Left lung (tissue), 10 donors: ENCODE data around the gene RNLS. TPM values are rescaled to one million over a fixed set of nuclear protein-coding genes. Genes with fewer than 3 reads are reported as not detected.
A peak's percentile ranks its signal among the peaks of the same experiment; 100 is the strongest.
"Not testable (repeated sequence)": the region's sequence is repeated elsewhere in the genome, so short reads cannot be mapped to it uniquely, and the experiment has no call there.

Source experiments
- ATAC-seq: fragments of 200-7000 bp; cut with Tn5 transposase; one replicate; pipeline ENCODE4 v1.9.1; 2020; ENCODE audit warnings: moderate library complexity
- DNase-seq, 4 donors: peaks; one replicate each; pipeline ENCODE4 v3.0.0-alpha.2; 2013 to 2020
- H3K27ac ChIP-seq, 2 donors: fragments of 200-600 bp; sonication (generic) in 1 of 2; one replicate each; pipeline versions ENCODE4 v1.5.0 to v1.8.0; 2020 to 2021
- H3K27me3 ChIP-seq, 2 donors: fragments of 200-600 bp; sonication (generic) in 1 of 2; one replicate each; pipeline versions ENCODE4 v1.5.0 to v1.8.0; 2020 to 2021
- H3K36me3 ChIP-seq, 2 donors: fragments of 200-600 bp; sonication (generic) in 1 of 2; one replicate each; pipeline versions ENCODE4 v1.5.0 to v1.8.0; 2020 to 2021
- H3K4me1 ChIP-seq, 2 donors: fragments of 200-600 bp; one replicate each; pipeline ENCODE4 v1.8.0; 2021
- H3K4me3 ChIP-seq, 2 donors: fragments of 200-600 bp; sonication (generic) in 1 of 2; one replicate each; pipeline versions ENCODE4 v1.5.0 to v1.8.0; 2020 to 2021; ENCODE audit warnings: mild to moderate bottlenecking in 1 of 2
- H3K9me3 ChIP-seq, 2 donors: fragments of 200-600 bp; sonication (generic) in 1 of 2; one replicate each; pipeline versions ENCODE4 v1.5.0 to v1.8.0; 2020 to 2021
- intact Hi-C, 2 donors: fragments of 100-400 bp; cut with DNase I; formaldehyde crosslinking; loops; one replicate each; pipeline versions ENCODE4 v1.11.2 to v1.14.2; 2022
- polyA plus RNA-seq, 6 donors: library from polyadenylated mRNA; unstranded; fragments of 120-200 nt; gene quantifications; one replicate each; pipeline ENCODE4 v1.2.1, GENCODE V29; 2013; ENCODE audit not compliant: insufficient read length in 6 of 6
- total RNA-seq, 2 donors: library from RNA; stranded (reverse); fragmentation: NEBNext Ultra II Directional; extraction: Animal tissue kit (Norgen Biotek cat#: 25700); gene quantifications; one replicate each; pipeline ENCODE4 v1.2.1, GENCODE V29; 2021
- TF ChIP-seq, protein P1 (sequence below), 2 donors: fragments of 200-600 bp; sonication (generic) in 1 of 2; IDR thresholded peaks; one replicate each; pipeline versions ENCODE4 v1.5.0 to v1.8.0; 2021; ENCODE audit warnings: antibody characterized with exemption in 2 of 2
- donor health status: DM: no; HTN: yes; CAD: no.
- donor health status: DM: no; HTN: no; CAD: no.

Gene RNLS
- total and polyA plus RNA-seq, 8 donors = 4.1 to 8.8 (median 5.2) TPM

- Histone ChIP-seq H3K36me3 (no peaks in the 10 kb centered on the region), H3K9me3 (peaks cover 0 to 10% of the 10 kb centered on the region in 2 donors), H3K27ac (no peak overlapping the region), H3K27me3 (no peaks in the 10 kb centered on the region), H3K4me1 (no peaks in the 10 kb centered on the region), H3K4me3 (no peak overlapping the region)
- DNase-seq = peak in 2 of 4 donors; percentile 6 to 13
- no peak for ATAC-seq
- intact Hi-C loops = no loop called here
- TF ChIP-seq, protein P1, sequence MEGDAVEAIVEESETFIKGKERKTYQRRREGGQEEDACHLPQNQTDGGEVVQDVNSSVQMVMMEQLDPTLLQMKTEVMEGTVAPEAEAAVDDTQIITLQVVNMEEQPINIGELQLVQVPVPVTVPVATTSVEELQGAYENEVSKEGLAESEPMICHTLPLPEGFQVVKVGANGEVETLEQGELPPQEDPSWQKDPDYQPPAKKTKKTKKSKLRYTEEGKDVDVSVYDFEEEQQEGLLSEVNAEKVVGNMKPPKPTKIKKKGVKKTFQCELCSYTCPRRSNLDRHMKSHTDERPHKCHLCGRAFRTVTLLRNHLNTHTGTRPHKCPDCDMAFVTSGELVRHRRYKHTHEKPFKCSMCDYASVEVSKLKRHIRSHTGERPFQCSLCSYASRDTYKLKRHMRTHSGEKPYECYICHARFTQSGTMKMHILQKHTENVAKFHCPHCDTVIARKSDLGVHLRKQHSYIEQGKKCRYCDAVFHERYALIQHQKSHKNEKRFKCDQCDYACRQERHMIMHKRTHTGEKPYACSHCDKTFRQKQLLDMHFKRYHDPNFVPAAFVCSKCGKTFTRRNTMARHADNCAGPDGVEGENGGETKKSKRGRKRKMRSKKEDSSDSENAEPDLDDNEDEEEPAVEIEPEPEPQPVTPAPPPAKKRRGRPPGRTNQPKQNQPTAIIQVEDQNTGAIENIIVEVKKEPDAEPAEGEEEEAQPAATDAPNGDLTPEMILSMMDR (IDR thresholded peaks at IDR 0.05) = no peak
These were observed 268.8 kb downstream of the RNLS start for GRCh38 chr10:88314362-88314761.

- DNase-seq (no peak), ATAC-seq (no peak)
- intact Hi-C loops = no loop called here
- H3K9me3 ChIP-seq = peaks cover 0 to 5% of the 10 kb centered on the region in 2 donors
- H3K27ac ChIP-seq = no peak overlapping the region
- H3K4me3 ChIP-seq = no peak overlapping the region
- no peaks in the 10 kb centered on the region for H3K4me1 ChIP-seq
- H3K36me3 ChIP-seq = no peaks in the 10 kb centered on the region
- TF ChIP-seq, protein P1 (IDR thresholded peaks at IDR 0.05) = no peak
- H3K27me3 ChIP-seq = no peaks in the 10 kb centered on the region
These were observed 269.2 kb downstream of the RNLS start for GRCh38 chr10:88313878-88314277.

- H3K27me3 ChIP-seq = no peaks in the 10 kb centered on the region
- intact Hi-C loops = no loop called here
- H3K36me3 ChIP-seq = no peaks in the 10 kb centered on the region
- no peaks in the 10 kb centered on the region for H3K4me1 ChIP-seq
- DNase-seq = no peak
- no peak for ATAC-seq
- no peak overlapping the region for H3K27ac ChIP-seq
- TF ChIP-seq, protein P1 (IDR thresholded peaks at IDR 0.05) = no peak
- H3K4me3 ChIP-seq = no peak overlapping the region
- H3K9me3 ChIP-seq = no peaks in the 10 kb centered on the region
These were observed 270.3 kb downstream of the RNLS start for GRCh38 chr10:88312855-88313254.

DNA sequence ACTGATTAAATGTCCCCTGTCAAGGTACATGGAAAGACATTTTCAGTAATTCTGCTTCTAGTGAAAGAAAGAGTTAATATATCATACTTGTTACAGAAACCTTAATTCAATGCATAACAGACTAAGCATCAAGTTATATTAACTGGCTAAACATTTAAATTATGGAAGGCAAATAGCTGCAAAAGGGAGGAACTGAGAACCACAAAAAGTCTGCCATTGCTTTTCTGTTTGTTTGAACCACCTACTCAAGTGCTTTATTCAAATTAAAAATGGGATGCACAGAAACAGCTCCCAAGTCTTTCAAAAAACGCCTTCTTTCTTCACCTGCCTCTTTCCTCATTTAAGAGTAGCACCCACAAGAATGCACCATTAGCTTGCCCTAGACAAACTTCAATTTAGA lies 271.9 kb downstream of the RNLS start:
- DNase-seq = no peak
- H3K9me3 ChIP-seq = no peaks in the 10 kb centered on the region
- no peaks in the 10 kb centered on the region for H3K4me1 ChIP-seq
- no peak overlapping the region for H3K27ac ChIP-seq
- no peaks in the 10 kb centered on the region for H3K27me3 ChIP-seq
- H3K36me3 ChIP-seq = no peaks in the 10 kb centered on the region
- no peak for ATAC-seq
- TF ChIP-seq, protein P1 (IDR thresholded peaks at IDR 0.05) = no peak
- intact Hi-C loops = no loop called here
- H3K4me3 ChIP-seq = no peak overlapping the region

- TF ChIP-seq, protein P1 (IDR thresholded peaks at IDR 0.05) = no peak
- Histone ChIP-seq H3K36me3 (no peaks in the 10 kb centered on the region), H3K27me3 (no peaks in the 10 kb centered on the region), H3K4me1 (no peaks in the 10 kb centered on the region), H3K27ac (no peak overlapping the region), H3K4me3 (no peak overlapping the region), H3K9me3 (no peaks in the 10 kb centered on the region)
- ATAC-seq = no peak
- intact Hi-C loops = no loop called here
- no peak for DNase-seq
These were observed 273.8 kb downstream of the RNLS start for GRCh38 chr10:88309365-88309764.

DNA sequence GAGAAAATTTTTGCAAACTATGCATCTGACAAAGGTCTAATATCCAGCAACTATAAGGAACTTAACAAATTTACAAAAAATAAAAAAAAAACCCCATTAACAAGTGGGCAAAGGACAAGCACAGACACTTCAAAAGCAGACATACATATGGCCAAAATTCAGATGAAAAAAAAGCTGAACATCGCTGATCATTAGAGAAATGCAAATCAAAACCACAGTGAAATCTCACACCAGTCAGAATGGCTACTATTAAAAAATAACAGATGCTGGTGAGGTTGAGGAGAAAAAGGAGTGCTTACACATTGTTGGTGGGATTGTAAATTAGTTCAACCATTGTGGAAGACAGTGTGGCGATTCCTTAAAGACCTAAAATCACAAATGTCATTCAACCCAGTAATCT lies 274.8 kb downstream of the RNLS start:
- H3K4me3 ChIP-seq, DNase-seq, H3K9me3 ChIP-seq, intact Hi-C loops, H3K27ac ChIP-seq, ATAC-seq, H3K4me1 ChIP-seq, H3K27me3 ChIP-seq, H3K36me3 ChIP-seq: not testable (repeated sequence)
